Activated CD4-positive, alpha-beta memory T cell treated with anti-CD3 and anti-CD28 coated beads for 36 hours (primary cell): ENCODE results near the gene KPTN. TPM values are rescaled to one million over a fixed set of nuclear protein-coding genes. Genes with fewer than 3 reads are reported as not detected.

ENCODE experiments used
- CTCF ChIA-PET: fragments of 350-600 bp; sonication (Branson Sonifier 250); formaldehyde crosslinking; loops from one replicate; lab custom pipeline; 2021; ENCODE audit warnings: antibody characterized with exemption, inconsistent platforms; lab: Charles Lee
- POLR2A ChIA-PET: fragments of 350-600 bp; sonication (Branson Sonifier 250); formaldehyde crosslinking; loops from one replicate; lab custom pipeline; 2021; ENCODE audit warnings: antibody characterized with exemption; lab: Charles Lee
- DNase-seq: peaks from one replicate; pipeline ENCODE4 v3.0.0-alpha.2; 2020
- H3K27ac Mint-ChIP-seq: one replicate; pipeline ENCODE4 v1.8.0; 2021; ENCODE audit warnings: mixed read lengths
- H3K27me3 Mint-ChIP-seq: one replicate; pipeline ENCODE4 v1.8.0; 2021; ENCODE audit warnings: mixed read lengths
- H3K36me3 Mint-ChIP-seq: one replicate; pipeline ENCODE4 v1.8.0; 2021; ENCODE audit warnings: mixed read lengths
- H3K4me1 Mint-ChIP-seq: one replicate; pipeline ENCODE4 v1.8.0; 2021; ENCODE audit warnings: low read depth, mixed read lengths
- H3K4me3 Mint-ChIP-seq: one replicate; pipeline ENCODE4 v1.8.0; 2021; ENCODE audit warnings: mild to moderate bottlenecking, mixed read lengths
- H3K9me3 Mint-ChIP-seq: one replicate; pipeline ENCODE4 v1.8.0; 2021; ENCODE audit warnings: mixed read lengths
- intact Hi-C: fragments of 100-400 bp; cut with micrococcal nuclease; formaldehyde crosslinking; loops from one replicate; pipeline ENCODE4 v1.15.1; 2023
- total RNA-seq, 2 experiments: library from RNA; stranded (reverse); gene quantifications; one replicate each; pipeline ENCODE4 v1.2.3, GENCODE V29; 2021

The KPTN gene
- total RNA-seq, 2 experiments from 2014 or later = 7.0 to 9.2 TPM

DNA sequence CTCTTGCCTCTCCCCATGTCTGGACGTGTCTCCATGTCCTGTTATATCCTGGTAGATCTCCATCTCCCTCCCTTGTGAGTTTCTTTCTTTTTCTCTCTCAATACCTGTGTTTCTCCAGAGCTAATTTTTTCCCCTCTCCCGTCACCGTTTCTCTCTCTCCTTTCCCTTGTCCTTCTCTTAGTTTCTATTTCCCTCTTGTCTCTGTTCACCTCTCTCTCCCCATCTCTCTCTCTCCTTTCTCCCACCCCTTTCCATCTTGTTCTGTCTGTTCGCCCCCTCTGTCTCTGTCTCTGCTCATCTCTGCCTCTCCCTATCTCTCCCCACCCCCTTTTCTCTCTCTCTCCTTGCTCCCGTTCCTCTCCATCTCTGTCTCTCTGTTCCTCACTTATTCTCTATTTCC is 25.3 kb downstream of the KPTN start:
- peaks cover 9% of the 10 kb centered on the region for H3K9me3 Mint-ChIP-seq
- no peak for DNase-seq
- H3K4me1 Mint-ChIP-seq = peaks cover 2% of the 10 kb centered on the region
- intact Hi-C loops = no loop called here
- H3K36me3 Mint-ChIP-seq = no peaks in the 10 kb centered on the region
- H3K27me3 Mint-ChIP-seq = peaks cover 26% of the 10 kb centered on the region
- H3K27ac Mint-ChIP-seq = no peak overlapping the region
- POLR2A ChIA-PET = no interaction called here
- H3K4me3 Mint-ChIP-seq = no peak overlapping the region
- CTCF ChIA-PET = interaction anchor here (0.8 kb wide), 1 partner anchor 22 kb away, joined by 3 read pairs; no protein-coding TSS in a partner anchor

GRCh38 chr19:47456721-47457474 is 27.1 kb downstream of the KPTN start:
- CTCF ChIA-PET = no interaction called here
- no peak overlapping the region for H3K4me3 Mint-ChIP-seq
- POLR2A ChIA-PET = no interaction called here
- intact Hi-C loops = no loop called here
- H3K9me3 Mint-ChIP-seq = peaks cover 9% of the 10 kb centered on the region
- peaks cover 2% of the 10 kb centered on the region for H3K4me1 Mint-ChIP-seq
- no peaks in the 10 kb centered on the region for H3K36me3 Mint-ChIP-seq
- peaks cover 26% of the 10 kb centered on the region for H3K27me3 Mint-ChIP-seq
- H3K27ac Mint-ChIP-seq = no peak overlapping the region
- no peak for DNase-seq

- intact Hi-C loops = loop anchor here (1.0 kb wide), 1 partner anchor 21 kb away; the partner anchor contains the start of gene SLC8A2
Measured at GRCh38 chr19:47450478-47450877, 33.5 kb downstream of the KPTN start.

DNA sequence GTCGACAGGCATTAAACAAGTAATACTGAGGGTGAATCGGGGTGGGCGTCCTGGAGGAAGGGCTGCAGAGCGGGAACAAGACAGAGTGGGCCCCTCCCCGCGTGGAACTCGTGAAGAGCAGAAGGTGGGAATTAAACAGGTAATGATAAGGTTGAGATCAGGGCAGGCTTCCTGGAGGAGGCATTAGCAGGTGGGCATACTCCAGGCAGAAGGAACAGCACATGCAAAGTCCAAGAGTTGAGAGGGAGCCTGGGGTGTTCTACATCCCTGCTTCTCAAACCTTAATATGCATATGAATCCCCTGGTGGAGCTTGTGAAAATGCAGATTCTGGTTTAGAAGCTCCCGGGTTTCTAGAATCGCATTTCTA is 35.7 kb downstream of the KPTN start:
- DNase-seq = no peak
- H3K27ac Mint-ChIP-seq = no peak overlapping the region
- H3K9me3 Mint-ChIP-seq = no peaks in the 10 kb centered on the region
- H3K27me3 Mint-ChIP-seq = peaks cover 45% of the 10 kb centered on the region
- POLR2A ChIA-PET = no interaction called here
- CTCF ChIA-PET = interaction anchor here (1.6 to 2.2 kb wide), 2 partner anchors 12 to 20 kb away, joined by 7 to 10 read pairs; no protein-coding TSS in a partner anchor
- H3K36me3 Mint-ChIP-seq = no peaks in the 10 kb centered on the region
- H3K4me3 Mint-ChIP-seq = no peak overlapping the region
- intact Hi-C loops = no loop called here
- H3K4me1 Mint-ChIP-seq = peaks cover 34% of the 10 kb centered on the region

More at GRCh38 chr19:47450478-47450877, 33.5 kb downstream of the KPTN start:
- no peak for DNase-seq
- H3K9me3 Mint-ChIP-seq = peaks cover 2% of the 10 kb centered on the region
- H3K27me3 Mint-ChIP-seq = peaks cover 39% of the 10 kb centered on the region
- CTCF ChIA-PET = interaction anchor here (0.9 kb wide), 1 partner anchor 14 kb away, joined by 3 read pairs; no protein-coding TSS in a partner anchor
- no peaks in the 10 kb centered on the region for H3K36me3 Mint-ChIP-seq
- POLR2A ChIA-PET = no interaction called here
- no peak overlapping the region for H3K4me3 Mint-ChIP-seq
- H3K4me1 Mint-ChIP-seq = peaks cover 17% of the 10 kb centered on the region
- H3K27ac Mint-ChIP-seq = no peak overlapping the region

GRCh38 chr19:47447470-47448359 is 36.3 kb downstream of the KPTN start:
- H3K27me3 Mint-ChIP-seq = peaks cover 52% of the 10 kb centered on the region
- H3K9me3 Mint-ChIP-seq = no peaks in the 10 kb centered on the region
- H3K4me1 Mint-ChIP-seq = peaks cover 39% of the 10 kb centered on the region
- peak overlapping the region; percentile 42 for H3K4me3 Mint-ChIP-seq
- ChIA-PET POLR2A (interaction anchor here (0.8 kb wide), 1 partner anchor 14 kb away, joined by 3 read pairs; no protein-coding TSS in a partner anchor), CTCF (interaction anchor here (1.0 to 2.2 kb wide), 4 partner anchors 11 to 259 kb away, joined by 4 to 10 read pairs (median 6); no protein-coding TSS in a partner anchor)
- no peak overlapping the region for H3K27ac Mint-ChIP-seq
- H3K36me3 Mint-ChIP-seq = no peaks in the 10 kb centered on the region
- DNase-seq = peak; percentile 80
- intact Hi-C loops = no loop called here

DNA sequence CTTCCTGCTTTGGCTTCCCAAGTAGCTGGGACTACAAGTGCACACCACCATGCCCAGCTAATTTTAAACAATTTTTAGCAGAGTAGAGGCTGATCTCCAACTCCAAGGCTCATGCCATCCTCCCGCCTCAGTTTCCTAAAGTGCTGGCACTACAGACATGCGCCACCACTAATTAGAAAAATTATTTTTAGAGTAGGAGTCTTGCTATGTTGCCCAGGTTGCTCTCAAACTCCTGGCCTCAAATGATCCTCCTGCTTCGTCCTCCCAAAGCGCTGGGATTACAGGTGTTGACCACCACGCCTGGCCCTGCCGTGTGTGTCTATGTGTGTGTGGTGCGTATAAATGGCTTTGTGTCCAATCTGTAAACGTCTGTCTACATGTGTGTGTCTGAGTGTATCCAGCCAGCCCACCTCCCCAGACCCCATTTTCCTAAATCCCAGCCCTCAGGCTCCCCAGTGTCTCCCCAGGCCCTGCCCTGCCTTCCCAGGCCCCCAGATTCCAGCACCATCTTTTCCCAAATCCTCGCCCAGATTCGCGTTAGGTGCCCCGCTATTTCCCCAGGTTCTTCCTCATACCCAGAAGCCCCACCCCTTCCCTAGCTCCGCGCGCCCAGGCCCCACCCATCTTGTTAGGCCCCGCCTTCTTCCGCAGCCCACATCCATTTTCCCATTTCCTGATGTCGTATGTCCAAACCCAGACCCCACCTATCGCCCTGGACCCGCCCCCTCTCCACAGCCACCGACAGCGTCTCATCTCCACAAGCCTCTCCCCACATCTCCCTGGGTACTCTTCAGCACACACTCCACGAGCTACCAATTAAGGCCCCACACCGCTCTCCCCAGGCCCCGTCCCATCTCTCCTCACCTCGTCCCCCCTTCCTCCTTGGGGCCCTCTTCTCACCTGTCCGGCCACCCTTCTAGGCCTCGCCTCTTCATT is 37.2 kb downstream of the KPTN start:
- Mint-ChIP-seq H3K4me1 (peaks cover 39% of the 10 kb centered on the region), H3K27ac (no peak overlapping the region)

DNA sequence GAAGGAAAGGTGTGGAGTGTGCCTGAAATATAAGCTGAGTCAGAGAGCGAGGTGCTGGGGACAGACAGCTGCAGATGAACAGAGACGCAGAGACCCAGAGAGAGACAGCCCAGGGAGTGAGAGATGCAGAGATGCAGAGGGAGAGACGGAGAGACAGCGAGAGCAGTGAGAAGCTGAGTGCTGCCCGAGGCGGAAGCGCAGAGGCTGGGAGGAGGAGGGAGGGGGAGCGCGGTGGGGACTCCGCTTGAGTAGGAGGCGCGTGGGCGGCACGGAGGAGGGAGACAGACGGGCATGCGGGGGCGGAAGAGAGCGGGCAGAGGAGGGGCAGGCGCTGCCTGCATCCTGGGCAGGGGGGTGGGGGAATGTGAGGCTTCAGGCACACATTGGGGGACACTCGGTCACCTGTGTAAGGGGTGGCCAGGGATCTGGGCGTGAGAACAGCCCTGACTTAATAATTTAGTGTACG is 38.0 kb downstream of the KPTN start:
- intact Hi-C loops = no loop called here
- ChIA-PET POLR2A (no interaction called here), CTCF (interaction anchor here (0.9 to 2.1 kb wide), 4 partner anchors 9 to 267 kb away, joined by 3 to 9 read pairs (median 6); partner anchors contain the start of gene KPTN)
- Mint-ChIP-seq H3K27me3 (peaks cover 62% of the 10 kb centered on the region), H3K9me3 (no peaks in the 10 kb centered on the region), H3K27ac (no peak overlapping the region), H3K4me1 (peaks cover 39% of the 10 kb centered on the region), H3K4me3 (no peak overlapping the region), H3K36me3 (no peaks in the 10 kb centered on the region)
- peak; percentile 65 for DNase-seq

More for the DNA sequence above, 37.2 kb downstream of the KPTN start:
- Mint-ChIP-seq H3K36me3 (no peaks in the 10 kb centered on the region), H3K9me3 (no peaks in the 10 kb centered on the region), H3K27me3 (peaks cover 57% of the 10 kb centered on the region), H3K4me3 (peak overlapping the region; percentile 42)
- intact Hi-C loops = no loop called here
- DNase-seq = peak; percentile 65
- ChIA-PET CTCF (interaction anchor here (0.6 to 2.2 kb wide), 6 partner anchors 10 to 260 kb away, joined by 3 to 10 read pairs (median 6); partner anchors contain the start of gene KPTN), POLR2A (no interaction called here)

DNA sequence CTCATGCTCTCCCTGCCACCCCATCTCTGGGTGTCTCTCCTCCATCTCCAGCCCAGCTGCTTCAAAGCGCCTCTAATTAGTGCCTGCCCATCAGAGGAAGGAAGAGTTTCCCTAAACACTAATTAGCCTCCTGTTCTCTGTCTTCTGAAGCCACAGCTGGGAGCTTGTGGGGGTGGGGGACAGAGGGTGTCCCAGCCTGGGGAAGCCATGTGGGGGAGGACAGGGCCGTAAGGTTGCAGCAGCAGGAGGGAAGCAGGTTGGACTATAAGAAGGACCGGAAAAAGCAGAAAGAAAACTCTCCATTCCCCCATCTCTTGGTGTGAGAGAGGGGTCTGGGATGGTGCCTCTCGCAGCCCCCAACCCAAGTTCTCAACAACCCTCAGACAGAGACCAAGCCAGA is 38.5 kb downstream of the KPTN start:
- H3K9me3 Mint-ChIP-seq = no peaks in the 10 kb centered on the region
- DNase-seq = no peak
- no peak overlapping the region for H3K4me3 Mint-ChIP-seq
- CTCF ChIA-PET = interaction anchor here (0.9 to 2.1 kb wide), 4 partner anchors 9 to 267 kb away, joined by 3 to 9 read pairs (median 6); partner anchors contain the start of gene KPTN
- H3K27me3 Mint-ChIP-seq = peaks cover 64% of the 10 kb centered on the region
- peaks cover 39% of the 10 kb centered on the region for H3K4me1 Mint-ChIP-seq
- POLR2A ChIA-PET = interaction anchor here (1.0 kb wide), 1 partner anchor 12 kb away, joined by 3 read pairs; no protein-coding TSS in a partner anchor
- H3K27ac Mint-ChIP-seq = no peak overlapping the region
- intact Hi-C loops = no loop called here
- H3K36me3 Mint-ChIP-seq = no peaks in the 10 kb centered on the region

DNA sequence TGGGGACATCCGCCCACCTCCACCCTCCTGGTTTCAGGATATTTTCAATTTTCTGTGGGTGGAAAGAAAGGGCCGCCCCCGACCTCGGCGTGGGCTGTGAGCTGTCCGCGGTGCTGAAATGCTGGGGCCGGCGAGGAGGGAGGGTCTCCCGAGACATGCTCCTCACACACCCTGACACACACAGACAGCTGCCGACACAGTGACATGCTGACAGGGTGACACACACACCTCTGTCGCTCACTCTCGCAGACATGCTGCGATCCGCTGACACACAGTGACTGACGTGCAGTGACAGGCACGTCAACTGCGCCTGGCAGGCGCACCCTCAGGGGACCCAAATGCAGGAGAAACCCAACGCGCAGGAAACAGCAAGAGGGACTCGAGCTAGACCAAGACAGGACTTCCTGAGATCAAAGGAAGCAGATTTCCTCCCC is 39.6 kb downstream of the KPTN start:
- no peak overlapping the region for H3K27ac Mint-ChIP-seq
- no peaks in the 10 kb centered on the region for H3K9me3 Mint-ChIP-seq

GRCh38 chr19:47443331-47443730 is 40.7 kb downstream of the KPTN start:
- peaks cover 39% of the 10 kb centered on the region for H3K4me1 Mint-ChIP-seq
- POLR2A ChIA-PET = no interaction called here
- H3K27me3 Mint-ChIP-seq = peaks cover 63% of the 10 kb centered on the region
- DNase-seq = no peak
- H3K9me3 Mint-ChIP-seq = no peaks in the 10 kb centered on the region
- no peaks in the 10 kb centered on the region for H3K36me3 Mint-ChIP-seq
- H3K27ac Mint-ChIP-seq = no peak overlapping the region
- intact Hi-C loops = no loop called here
- CTCF ChIA-PET = interaction anchor here (1.0 to 1.2 kb wide), 2 partner anchors 40 to 72 kb away, joined by 3 to 4 read pairs; partner anchors contain the start of gene NAPA
- H3K4me3 Mint-ChIP-seq = no peak overlapping the region

More for the DNA sequence above, 39.6 kb downstream of the KPTN start:
- intact Hi-C loops = no loop called here
- H3K36me3 Mint-ChIP-seq = no peaks in the 10 kb centered on the region
- peaks cover 39% of the 10 kb centered on the region for H3K4me1 Mint-ChIP-seq
- ChIA-PET CTCF (interaction anchor here (1.9 to 2.1 kb wide), 2 partner anchors 8 to 39 kb away, joined by 5 to 9 read pairs; partner anchors contain the start of gene KPTN), POLR2A (interaction anchor here (0.6 to 1.0 kb wide), 2 partner anchors 11 to 102 kb away, joined by 3 to 4 read pairs; no protein-coding TSS in a partner anchor)
- DNase-seq = peak; percentile 32
- H3K4me3 Mint-ChIP-seq = no peak overlapping the region
- H3K27me3 Mint-ChIP-seq = peaks cover 64% of the 10 kb centered on the region
